CD4-positive, alpha-beta T cell treated with Interleukin-15 for 4 hours (primary cell): ENCODE results near the gene KCNK7.

Source experiments
- DNase-seq: peaks from one replicate; pipeline ENCODE4 v3.0.0-alpha.2; 2020; ENCODE audit warnings: low spot score

The KCNK7 gene

DNA sequence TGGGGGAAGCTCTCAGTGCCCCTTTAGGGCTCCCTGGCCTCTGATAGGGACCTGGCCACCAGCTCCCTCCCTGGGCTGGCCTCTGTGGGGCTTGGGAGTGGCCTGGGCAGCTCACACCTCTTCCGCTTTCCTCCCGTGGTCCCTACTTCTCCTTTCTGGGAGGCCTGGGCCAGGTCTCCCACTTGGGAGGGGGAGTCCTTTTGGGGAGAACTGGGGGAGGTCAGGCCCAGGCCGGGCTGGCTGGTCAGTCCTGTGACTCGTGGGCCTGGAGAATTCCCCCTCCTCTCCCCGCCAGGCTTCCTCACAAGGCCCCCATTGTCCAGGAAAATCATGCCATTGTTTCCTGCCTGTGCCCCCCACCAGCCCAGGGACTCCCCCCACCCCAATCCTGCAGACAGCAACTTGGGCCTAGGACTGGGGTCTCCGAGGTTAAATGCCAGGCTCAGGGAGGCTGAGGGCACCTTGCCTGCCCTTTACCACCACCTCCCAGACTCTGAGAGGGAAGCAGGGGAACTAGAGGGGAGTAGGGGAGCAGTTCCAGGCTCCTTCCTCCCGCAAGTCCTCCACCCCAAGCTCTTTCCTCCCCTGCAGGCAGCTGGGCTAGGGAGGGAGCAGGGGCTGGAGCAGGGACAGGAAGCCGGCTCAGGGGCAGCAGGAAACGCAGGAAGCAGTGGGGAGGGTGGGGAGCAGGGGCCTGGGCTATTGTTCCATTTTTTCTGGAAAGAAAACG, 15.6 kb upstream of the KCNK7 start:
- no peak for DNase-seq

DNA sequence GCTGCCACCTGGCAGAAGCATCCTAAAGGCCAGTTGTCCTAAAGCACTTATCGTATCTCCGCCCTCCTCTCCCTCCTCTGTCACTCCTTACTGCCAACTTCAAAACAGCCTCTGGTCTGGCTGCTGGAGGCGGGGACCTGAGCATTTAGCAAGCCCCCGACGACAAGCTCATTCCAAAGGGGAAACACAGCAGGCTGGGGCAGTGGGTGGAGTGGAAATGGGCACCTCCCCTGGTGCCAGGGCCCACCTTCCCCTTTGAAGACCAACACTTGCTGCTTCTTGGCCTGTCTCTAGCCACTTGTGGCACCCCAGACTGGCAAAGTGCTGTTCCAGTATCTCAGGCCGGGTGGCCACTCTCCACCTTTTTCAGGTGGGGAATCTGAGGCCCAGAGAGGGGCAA, 14.8 kb upstream of the KCNK7 start:
- DNase-seq = no peak

DNA sequence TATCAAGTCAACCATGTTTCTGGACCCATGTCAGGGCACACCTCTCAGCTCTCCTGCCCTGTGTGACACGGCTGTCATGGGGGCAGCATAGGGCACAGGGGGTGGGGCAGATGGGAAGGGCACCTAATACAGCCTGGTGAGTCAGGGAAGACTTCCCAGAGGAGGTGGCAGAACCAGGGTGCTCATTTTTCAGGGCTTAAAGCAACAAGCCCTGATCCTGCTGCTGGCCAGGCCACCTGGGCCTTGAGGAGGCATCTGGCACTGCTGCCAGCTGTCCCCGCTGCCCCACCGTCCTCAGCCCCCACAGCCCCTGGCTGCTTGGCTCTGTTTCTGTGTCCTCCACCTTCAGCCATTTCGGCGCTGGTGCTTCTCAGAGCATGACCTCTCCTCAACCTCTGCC, 14.1 kb upstream of the KCNK7 start:
- DNase-seq = no peak

DNA sequence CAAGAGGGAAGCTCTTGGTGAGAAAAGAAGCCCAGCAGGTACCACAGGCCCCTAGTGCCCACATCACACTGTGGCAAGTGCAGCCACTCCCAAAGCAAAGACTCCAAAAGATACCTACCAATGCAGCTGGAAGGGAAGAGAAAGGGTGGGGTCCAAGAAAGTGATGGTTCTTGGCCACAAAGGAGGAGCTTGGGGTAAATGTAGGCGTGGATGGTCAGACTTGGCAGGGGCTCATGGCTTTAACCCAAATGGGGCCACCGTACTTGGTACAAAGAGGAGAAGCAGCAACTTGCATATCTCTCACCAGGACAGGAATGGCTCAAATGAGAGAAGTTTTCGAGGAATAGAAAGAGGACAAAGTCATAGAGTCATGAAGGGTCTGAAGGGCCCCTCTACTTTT, 13.6 kb upstream of the KCNK7 start:
- DNase-seq = no peak

DNA sequence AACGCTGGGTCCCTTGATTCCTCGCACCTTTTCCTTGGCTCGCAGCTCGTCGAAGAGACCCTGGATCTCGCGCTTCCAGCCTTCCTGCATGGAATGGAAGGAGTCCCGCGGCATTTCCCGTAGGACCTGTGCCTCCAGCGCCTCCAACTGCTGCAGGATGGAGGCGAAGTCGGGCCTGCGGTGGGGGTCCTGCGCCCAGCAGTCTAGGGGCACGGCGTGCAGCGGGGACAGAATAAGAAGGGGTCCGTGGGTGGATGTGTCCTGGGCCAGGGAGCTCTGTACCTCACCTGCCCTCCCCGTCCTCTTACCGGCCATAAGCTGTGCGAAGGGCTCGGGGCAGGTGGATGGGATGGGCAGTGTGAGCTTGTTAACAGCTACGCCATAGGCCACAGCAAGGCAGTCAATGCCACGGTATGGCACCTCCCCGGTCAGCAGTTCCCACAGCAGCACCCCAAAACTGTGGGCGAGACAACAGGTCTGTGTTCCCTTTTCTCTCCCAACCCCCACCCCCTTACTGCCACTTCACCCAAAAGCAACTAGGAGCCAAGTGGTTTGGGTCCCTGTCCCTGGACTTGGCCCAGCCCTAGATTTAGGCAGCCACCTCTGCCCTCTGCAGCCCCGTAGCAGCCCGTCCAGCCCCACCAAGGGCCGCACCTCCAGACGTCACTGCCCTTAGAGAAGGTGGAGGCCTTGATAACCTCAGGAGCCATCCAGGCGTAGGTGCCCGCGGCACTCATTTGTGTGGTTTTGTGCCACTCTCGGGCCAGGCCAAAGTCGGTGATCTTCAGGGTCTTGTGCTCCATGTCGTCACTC, 12.2 kb upstream of the KCNK7 start:
- DNase-seq = no peak

DNA sequence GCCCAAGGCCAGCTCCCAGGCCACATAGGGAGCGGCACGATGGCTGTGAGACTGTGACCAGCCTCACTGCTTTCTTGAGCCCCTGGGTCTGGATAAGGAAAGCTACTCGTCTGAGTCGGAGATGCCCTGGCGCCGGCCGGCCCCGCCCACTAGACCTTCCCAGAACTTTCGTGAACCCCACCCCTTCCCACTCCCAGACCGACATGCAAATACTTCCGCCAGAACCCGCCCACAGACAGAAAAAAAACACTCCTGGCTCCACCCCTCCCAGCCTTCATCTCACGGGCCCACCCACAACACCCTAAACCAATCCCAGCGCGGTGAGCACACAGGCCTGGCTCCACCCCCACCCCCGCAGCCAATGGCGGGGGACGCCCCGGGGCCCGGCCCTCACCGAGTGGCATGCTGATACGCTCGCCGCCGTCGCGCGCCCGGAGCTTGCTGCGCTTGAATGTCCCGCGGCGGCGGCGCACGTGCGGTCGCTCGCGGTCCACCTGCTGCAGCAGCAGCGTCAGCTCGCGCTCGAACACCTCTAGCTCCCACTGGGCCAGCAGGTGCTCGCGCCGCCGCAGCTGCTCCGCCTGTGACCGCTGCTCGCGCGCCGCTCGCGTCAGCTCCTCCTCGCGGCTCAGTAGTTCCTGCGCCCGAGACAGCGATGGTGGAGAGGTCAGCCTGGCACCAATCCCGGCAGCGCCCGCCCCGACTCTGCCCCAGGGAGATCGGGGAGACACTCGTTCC, 11.4 kb upstream of the KCNK7 start:
- DNase-seq = no peak

DNA sequence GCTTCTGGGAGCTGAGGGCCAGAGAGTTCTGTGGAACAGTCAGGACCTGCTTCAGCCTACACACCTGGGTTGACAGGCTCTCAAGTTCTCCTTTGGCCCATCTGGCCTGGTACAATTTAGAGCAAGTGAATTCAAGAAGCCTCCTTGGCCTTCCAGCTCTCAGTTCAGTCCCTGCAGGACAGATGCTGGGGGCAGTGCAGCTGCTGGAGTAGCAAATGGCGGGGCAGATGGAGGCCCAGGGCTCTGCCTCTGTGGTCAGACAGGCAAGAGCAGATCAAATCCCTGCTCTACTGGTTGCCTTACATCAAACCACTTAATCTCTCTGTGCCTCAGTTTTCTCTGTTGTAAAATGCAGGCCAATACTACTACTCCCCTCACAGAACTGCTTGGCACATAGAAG, 8.7 kb upstream of the KCNK7 start:
- DNase-seq = no peak

DNA sequence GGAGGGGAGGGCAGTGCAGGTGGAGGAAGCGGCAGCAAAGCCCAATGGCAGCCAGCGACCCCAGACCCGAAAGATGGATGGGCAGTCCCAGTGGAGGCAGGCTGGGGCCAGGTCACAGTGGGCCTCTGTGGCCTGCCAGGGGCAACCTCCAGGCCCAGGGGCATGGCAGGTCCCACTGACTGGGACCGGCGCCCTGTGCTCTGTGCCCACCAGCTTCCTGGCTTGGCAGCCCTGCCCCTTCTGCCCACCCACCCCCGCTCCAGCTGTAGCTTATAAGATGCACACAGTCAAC, 4.3 kb upstream of the KCNK7 start:
- DNase-seq = no peak

DNA sequence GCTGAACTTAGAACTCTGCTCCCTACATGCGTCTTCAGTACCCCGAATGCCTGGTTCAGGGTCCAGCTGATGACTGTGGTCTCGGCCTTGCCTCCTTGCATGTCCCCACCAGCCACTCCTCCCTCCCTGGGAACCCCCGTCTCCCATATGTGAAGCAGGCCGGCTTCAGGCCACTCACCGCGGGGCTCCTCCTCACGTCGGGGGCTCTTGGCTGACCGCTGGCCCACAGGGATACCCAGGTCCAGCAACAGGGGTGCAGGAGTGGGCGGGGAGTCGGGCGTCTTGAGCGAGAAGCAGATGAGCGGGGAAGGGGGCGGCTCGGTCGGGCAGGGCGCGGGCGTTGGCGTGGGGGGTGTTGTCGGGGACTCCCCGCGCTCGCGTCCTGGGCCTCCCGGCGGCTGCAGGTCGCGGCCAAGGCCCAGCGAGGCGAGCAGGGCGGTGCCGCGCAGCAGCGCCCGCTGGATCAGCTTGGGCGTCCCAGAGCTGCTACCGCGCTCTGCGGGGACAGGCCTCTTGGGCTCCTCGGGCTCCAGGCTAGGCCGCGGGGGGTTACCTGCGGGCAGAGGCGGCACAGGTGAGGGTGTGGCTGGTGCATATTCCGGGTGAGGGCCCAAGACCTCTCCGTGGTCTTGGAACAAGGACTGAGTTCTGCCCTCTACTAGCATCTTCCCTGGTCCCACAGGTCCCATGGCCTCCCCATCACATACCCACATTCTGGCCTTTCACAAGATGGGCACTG, 3.8 kb upstream of the KCNK7 start:
- no peak for DNase-seq

DNA sequence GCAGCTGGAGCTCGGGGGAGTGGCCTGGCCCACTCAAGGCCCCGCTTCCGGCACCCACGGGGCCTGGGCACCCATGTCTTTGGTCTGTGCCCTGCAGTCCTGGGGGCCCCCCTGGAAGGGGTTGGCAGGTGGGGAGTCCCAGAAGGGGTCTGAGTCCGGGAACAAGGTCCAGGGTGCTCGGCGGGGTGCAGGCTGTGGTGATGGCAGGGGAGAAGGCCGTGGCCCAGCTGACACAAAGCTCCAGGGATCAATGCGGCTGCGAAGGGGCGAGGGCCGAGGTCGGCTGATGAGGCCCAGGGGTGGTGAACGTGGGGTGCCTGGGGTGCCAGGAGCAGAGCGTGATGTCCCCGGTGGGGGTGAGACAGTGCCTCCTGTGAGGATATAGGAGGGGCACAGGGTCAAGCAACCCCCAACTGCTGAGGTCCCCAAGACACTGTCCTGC, 2.7 kb upstream of the KCNK7 start:
- DNase-seq = no peak

DNA sequence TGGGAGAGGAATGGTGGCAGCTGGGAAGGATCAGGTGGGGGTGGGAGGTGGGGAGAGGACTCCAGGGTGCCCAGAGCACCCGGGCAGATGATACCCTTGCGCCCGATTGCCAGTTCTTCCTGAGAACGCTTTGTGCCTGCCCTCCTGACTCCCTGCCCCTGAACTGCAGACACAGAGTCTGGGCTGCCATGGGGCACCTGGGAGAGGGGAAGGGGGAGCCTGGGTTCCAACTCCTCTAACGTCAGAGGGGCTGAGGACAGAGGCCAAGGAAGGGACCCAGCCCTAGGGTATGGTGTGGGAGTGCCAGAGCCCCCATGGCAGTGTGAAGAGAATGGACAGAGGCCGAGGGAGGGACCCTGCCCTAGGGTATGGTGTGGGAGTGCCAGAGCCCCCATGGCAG, 920 bp upstream of the KCNK7 start:
- no peak for DNase-seq

DNA sequence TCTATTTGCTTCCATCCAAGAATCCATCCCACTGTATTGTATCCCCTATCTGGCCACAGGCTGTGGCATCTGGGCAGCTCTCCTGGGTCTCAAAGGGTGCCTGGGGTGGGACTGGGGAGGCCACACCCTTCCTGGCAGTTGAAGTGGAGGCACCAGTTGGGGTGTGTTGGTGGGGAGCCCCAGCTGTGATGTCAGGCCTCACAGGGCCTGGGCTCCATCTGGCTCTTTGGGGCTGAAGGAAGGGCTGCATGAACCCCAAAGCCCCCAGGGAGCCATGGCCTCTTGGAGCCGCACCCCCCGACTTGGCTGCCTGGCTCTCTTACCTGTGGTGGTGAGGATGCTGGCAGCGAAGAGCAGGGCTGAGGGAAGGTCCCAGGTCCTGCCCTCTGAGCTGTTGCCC, 469 bp downstream of the KCNK7 start:
- no peak for DNase-seq

DNA sequence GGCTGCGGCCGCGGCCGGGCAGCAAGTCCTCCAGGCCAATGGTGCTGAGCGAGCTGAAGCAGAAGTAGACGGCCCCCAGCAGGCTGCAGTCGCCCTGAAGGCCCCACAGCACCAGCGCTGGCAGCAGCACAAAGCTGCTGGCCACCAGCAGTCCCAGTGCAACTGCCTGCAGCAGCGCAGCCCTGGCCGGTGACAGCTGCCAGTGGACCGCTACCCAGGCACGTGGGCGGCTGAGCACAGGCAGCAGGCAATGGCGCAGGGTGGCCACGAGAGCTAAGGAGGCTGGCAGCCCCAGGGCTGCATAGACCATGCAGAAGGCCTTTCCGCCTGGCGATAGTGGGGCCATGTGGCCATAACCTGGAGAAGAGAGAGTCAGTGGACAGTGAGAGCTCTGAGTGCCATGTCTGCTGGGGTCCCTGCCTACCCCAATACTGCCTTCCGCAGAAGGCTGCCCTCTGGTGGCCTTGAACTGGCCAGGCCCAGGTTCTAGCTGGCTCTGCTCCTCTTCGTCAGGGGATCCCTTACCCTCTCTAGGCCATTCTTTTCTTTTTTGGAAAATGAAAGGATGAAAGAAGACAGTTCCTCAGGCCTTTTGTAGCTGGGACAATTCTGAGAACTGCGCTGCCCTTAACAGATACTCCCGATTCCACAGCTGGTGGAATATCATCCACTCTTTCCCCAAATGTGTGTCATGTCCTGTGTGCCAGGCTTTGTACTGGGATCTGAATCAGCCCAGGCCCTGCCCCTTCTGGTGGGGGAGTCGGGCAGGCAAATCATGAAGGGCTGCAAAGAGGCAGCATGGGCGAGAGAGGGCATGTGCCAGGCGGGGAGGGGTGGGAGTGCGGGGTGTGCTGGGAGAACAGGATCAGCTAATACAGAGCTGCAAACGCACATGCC, 1.8 kb downstream of the KCNK7 start:
- peak; percentile 50 for DNase-seq

DNA sequence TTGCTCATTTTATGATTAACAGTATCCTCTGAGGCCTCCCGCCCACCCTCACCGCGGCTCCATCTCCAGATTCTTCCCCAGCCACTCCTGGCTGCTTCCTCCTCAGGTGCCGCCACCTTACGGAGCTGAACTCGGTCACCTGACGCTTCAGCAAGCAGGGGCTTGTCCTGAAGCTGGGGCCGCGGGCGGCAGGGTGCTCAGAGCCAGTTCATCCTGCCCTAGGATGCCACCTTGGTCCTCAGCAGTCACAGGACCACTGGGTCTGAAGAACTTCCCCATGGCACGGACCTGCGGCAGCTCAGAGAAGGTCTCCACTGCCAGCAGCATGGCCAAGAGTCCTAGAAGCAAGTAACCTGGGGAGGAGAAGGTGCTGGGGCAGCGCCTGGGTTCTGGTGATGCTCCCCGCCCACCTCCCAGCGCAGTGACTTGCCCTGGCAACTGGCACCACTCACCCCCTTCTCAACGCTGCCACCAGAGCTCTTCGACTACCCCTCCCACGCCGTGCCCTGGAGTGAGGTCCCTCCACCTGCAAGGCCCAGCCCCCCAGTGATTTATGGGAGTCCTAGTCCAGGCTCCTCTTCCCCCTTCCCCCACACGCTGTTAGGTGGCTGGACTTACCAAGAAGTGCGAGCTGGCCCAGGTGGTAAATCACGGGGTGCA, 2.6 kb downstream of the KCNK7 start:
- DNase-seq = no peak

DNA sequence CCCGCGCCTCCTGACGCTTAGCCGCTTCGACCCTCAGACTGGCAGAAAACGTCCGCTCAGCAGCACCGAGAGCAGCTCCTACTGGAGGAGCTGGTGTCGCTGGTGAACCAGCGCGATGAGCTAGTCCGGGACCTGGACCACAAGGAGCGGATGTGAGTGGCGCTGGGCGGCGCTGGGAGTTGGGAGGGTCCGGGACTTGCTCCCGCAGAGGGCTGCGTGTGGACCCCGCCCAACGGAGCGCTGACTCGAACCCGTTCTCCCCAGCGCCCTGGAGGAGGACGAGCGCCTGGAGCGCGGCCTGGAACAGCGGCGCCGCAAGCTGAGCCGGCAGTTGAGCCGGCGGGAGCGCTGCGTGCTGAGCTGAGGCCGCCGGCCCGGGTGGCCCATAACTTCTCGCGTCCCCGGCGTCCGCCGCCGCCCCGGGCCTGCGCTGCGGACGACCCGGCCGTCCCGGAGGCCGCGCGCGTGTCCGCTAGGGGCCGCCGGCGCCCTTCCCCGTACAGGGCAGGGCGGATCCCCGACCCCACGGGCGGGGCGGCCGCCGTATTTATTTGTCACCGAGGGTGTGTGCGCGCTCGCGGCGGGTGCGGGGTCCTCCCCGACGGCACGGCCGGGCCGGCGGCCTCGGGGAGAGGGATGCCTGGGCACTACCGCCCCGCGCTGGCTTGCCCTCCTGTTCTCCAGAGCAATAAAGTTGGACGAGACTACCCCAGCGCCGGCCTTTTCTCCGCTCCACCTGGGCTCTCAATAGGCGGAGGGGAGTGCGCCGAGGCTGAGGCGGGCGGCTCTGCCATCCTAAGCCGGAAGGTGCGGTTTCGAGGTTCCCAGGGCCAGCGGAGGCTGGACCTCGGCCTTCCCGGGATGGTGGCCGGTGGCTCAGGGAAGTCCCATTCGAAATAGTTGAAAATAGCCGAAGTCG, 3.4 kb downstream of the KCNK7 start:
- no peak for DNase-seq

DNA sequence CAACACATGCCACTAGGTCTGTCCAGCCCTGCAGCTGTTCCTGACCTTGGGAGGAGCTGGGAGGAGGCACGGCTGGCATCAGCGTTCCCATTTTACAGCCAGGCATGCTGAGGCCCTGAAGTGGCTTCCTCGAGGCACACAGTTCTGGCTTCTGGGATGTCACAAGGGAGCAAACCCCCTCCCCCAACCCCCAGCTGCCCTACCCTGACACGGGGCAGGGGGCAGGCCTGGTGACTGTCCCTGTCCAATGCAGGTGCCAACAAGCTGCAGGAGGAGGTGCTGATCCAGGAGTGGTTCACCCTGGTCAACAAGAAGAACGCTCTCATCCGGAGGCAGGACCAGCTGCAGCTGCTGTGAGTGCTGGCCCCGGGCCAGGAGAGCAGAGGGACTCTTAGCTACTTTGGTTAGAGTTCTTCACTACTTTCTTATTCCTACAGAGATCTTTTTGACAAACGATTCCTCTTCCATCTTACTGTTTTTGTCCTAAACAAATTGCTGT, 5.3 kb downstream of the KCNK7 start:
- DNase-seq = no peak

DNA sequence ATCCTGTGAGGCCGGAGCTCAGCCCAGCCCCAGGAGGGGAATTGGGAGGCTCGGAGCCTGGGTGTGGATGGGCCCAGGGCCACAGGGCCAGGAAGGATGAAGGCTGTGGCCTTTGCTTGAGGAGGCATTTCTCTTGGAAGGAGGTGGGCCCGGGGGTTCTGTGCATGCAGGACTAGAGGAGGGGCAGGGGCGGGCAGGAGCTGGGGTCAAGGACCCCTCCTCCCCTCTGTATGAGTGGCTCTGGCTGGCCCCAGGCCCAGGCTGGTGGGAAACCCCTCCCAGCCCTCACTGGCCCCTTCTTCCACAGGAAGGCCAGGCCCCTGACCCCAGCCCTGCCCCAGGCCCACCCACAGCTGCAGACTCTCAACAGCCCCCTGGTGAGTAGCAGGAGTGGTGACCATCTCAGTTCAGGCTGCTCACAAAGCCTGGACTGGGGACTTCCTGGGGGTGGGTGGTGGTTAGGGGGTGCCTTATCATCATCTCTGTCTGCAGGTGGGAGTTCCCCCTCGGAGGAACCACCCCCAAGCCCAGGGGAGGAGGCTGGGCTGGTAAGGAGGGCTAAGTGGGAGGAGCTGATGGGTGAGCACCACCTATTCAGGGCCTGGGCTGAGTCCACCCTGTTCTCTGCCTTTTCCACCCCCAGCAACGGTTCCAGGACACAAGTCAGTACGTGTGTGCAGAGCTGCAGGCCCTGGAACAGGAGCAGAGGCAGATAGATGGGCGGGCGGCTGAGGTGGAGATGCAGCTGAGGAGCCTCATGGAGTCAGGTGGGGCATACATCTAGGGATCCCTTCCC, 6.0 kb downstream of the KCNK7 start:
- DNase-seq = peak; percentile 29

DNA sequence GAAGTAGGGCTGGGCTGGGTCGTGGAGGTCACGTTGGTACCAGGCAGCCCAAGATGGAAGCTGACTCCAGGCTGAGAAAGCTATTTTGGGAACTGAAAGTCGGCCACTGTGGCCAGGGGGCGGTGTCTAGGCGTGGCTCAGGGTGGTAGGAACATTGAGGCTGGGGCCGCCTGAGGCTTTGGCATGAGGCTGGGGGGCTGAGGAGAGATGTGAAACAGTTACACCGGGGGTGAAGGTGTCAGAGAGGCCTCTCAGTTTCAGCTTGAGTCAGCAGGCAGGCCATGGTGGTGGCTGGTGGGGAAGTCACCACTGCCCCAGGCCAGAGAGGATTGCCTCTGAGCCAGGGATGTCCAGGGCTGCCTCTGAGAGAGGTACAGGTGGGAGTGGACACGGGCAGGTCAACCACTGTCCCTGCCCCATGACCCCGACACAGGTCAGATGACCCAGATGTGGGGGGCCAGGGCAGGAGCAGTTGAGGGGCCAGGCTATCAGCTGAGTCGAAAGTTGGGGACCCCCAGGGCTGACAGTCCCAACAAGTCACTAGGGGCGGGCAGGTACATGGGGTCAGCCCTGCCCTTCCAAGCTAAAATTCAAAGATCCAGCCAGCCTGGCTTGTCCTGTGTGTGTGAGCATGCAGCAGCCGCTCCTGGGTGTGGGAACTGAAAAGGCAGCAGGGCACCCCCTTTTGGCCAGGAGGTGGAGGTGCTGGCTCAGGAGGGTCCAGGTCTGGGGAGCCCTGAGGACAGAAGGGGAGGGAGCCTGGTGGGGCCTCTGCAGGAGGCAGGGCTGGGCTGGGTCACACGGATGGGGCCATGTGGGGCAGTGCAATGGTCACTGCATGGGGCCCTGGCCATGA, 7.2 kb downstream of the KCNK7 start:
- DNase-seq = peak; percentile 78
